Activated CD8-positive, alpha-beta memory T cell treated with anti-CD3 and anti-CD28 coated beads, Interleukin-2, amount 10 ng/mL, durations not matched to agents 7 days and 5 days (primary cell): ENCODE measurements around the gene FAM9C. TPM values are rescaled to one million over a fixed set of nuclear protein-coding genes. Genes with fewer than 3 reads are reported as not detected.
"Not testable (repeated sequence)": the region's sequence is repeated elsewhere in the genome, so short reads cannot be mapped to it uniquely, and the experiment has no call there.

ENCODE experiments used
- ATAC-seq: fragments of 150-1000 bp; cut with Tn5 transposase; one replicate; pipeline ENCODE4 v1.10.0; 2021; ENCODE audit warnings: moderate library complexity
- CTCF ChIA-PET: fragments of 350-600 bp; sonication (Branson Sonifier 250); formaldehyde crosslinking; loops from one replicate; lab custom pipeline; 2021; ENCODE audit warnings: antibody characterized with exemption; lab: Charles Lee
- DNase-seq: peaks from one replicate; pipeline ENCODE4 v3.0.0-alpha.2; 2020
- H3K27ac Mint-ChIP-seq: one replicate; pipeline ENCODE4 v1.8.0; 2021; ENCODE audit warnings: mild to moderate bottlenecking, mixed read lengths
- H3K27me3 Mint-ChIP-seq: one replicate; pipeline ENCODE4 v1.8.0; 2021; ENCODE audit warnings: mixed read lengths
- H3K36me3 Mint-ChIP-seq: one replicate; pipeline ENCODE4 v1.8.0; 2021; ENCODE audit warnings: mild to moderate bottlenecking, mixed read lengths
- H3K4me1 Mint-ChIP-seq: one replicate; pipeline ENCODE4 v1.8.0; 2021; ENCODE audit warnings: mixed read lengths
- H3K4me3 Mint-ChIP-seq: one replicate; pipeline ENCODE4 v1.8.0; 2021; ENCODE audit warnings: mild to moderate bottlenecking, moderate library complexity, mixed read lengths
- H3K9me3 Mint-ChIP-seq: one replicate; pipeline ENCODE4 v1.8.0; 2022; ENCODE audit warnings: low read depth, mixed read lengths
- total RNA-seq, 2 experiments: library from RNA; stranded (reverse); gene quantifications; one replicate each; pipeline ENCODE4 v1.2.3, GENCODE V29; 2021

The FAM9C gene
- total RNA-seq, 2 experiments from 2014 or later = not detected

GRCh38 chrX:13023567-13023966, 20.9 kb downstream of the FAM9C start:
- H3K36me3 Mint-ChIP-seq = no peaks in the 10 kb centered on the region
- no peak overlapping the region for H3K27ac Mint-ChIP-seq
- H3K4me1 Mint-ChIP-seq = peaks cover 42% of the 10 kb centered on the region
- DNase-seq = no peak
- no peak for ATAC-seq
- H3K27me3 Mint-ChIP-seq = no peaks in the 10 kb centered on the region
- H3K4me3 Mint-ChIP-seq = no peak overlapping the region
- H3K9me3 Mint-ChIP-seq = no peaks in the 10 kb centered on the region
- CTCF ChIA-PET = interaction anchor here (2.2 kb wide), 1 partner anchor 10 kb away, joined by 6 read pairs; no protein-coding TSS in a partner anchor

DNA sequence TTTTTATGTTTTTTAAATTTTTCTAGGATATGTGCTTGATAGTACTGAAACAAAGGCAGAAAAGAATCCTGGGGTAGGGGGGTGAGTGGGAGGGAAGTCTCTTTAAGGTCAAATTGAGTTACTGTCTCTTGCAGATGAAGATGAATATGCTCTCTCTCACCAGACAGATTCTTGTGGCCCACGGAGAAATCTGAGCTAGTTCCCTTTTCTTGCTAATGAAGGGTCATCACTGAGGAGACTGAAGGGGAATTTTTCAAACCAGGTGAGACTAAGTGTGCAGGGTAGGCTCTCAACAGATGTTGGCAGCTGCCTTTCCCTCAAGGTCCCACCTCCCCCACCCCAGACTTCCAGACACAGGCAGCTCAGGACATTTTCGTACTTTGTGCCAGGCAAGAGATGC, 21.5 kb downstream of the FAM9C start:
- DNase-seq (no peak), ATAC-seq (no peak)
- H3K9me3 Mint-ChIP-seq = no peaks in the 10 kb centered on the region
- H3K27me3 Mint-ChIP-seq = no peaks in the 10 kb centered on the region
- no peak overlapping the region for H3K4me3 Mint-ChIP-seq
- no peak overlapping the region for H3K27ac Mint-ChIP-seq
- H3K36me3 Mint-ChIP-seq = no peaks in the 10 kb centered on the region
- CTCF ChIA-PET = interaction anchor here (2.2 kb wide), 1 partner anchor 9 kb away, joined by 6 read pairs; no protein-coding TSS in a partner anchor
- H3K4me1 Mint-ChIP-seq = peaks cover 40% of the 10 kb centered on the region

- H3K4me1 Mint-ChIP-seq = peaks cover 46% of the 10 kb centered on the region
- H3K27ac Mint-ChIP-seq, H3K27me3 Mint-ChIP-seq, H3K4me3 Mint-ChIP-seq, H3K36me3 Mint-ChIP-seq, ATAC-seq, H3K9me3 Mint-ChIP-seq, DNase-seq, CTCF ChIA-PET: not testable (repeated sequence)
Observed at GRCh38 chrX:13016731-13017130, 27.7 kb downstream of the FAM9C start.

DNA sequence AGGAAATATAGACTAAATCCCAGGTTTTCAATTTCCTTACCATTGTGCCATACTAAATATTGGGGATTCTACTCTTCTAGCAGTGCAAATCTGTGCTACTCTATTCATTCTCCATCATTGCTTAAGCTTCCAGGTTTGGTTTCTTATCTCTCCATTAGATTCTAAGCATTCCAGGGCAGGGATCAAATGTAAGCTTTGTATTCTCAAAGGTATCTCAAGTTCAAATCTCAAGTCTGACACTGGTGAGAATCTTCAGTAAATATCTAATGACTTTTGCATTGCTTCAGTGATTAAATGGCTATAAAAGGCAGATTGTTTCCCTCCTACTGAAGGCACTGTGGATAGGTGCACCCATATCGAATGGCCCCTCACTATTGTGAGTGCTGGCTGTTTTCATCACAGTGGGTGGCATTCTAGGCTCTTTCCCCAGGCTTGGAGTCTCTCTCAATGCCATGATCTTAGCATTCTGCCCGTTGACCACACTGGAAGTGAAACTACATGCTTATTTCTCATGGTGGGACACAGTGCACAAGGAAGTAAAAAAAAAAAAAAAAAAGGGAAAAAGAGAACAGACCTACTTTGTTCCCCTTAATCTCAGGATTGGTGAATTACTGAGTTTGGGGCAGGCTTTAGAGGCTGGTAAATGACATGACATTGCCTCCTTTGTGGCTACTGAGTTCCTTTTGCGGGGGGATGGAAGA, 28.7 kb downstream of the FAM9C start:
- DNase-seq (no peak), ATAC-seq (no peak)
- no peaks in the 10 kb centered on the region for H3K9me3 Mint-ChIP-seq
- peaks cover 3% of the 10 kb centered on the region for H3K36me3 Mint-ChIP-seq
- no peak overlapping the region for H3K4me3 Mint-ChIP-seq
- H3K27ac Mint-ChIP-seq = peak overlapping the region; percentile 31
- no peaks in the 10 kb centered on the region for H3K27me3 Mint-ChIP-seq
- CTCF ChIA-PET = interaction anchor here (0.9 kb wide), 1 partner anchor 473 kb away, joined by 3 read pairs; no protein-coding TSS in a partner anchor
- peaks cover 46% of the 10 kb centered on the region for H3K4me1 Mint-ChIP-seq

DNA sequence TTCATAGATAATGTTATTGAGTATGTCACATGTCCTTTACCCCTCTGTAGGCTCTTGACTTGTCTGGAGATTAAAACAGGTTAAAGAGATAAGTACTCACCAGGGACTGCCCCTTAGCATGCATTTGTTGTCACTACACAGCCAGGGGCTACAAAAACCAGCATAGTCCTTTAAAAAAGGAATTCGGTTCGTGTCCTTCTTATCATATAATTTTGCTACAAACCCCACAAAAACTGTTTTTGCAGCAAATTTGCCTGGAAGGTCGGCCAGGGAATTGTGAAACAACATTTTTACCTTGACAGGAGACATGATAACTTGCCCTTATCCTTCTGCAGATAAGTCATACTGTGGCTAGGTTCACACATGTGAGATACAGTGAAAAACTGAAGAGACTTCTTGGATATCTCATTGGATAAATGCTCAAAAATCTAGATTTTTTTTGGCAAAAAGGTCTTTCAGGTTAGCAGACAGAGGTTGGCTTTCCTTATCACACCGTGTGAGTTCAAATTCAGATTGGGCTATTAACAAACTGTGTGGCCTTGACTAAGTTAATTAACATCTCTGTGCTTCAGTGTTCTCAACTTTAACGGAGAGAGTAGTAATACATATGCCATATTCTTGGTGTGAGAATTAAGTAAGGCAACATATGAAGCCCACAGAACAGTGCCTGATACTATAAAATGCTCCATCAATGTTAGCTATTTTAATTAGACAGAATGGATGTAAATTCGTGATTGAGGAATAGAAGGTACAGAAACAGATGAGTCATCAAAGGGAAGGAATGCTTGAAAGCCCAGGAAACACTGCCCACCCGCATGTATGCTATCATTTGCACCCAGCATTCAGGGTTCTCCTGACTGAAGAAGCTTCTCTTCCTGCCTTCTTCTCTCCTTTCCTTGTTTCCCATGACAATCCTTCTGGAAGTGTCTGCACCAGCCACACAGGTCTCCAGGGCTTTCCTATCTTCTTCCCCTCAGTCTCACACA, 30.0 kb downstream of the FAM9C start:
- peaks cover 52% of the 10 kb centered on the region for H3K4me1 Mint-ChIP-seq
- peak overlapping the region; percentile 93 for H3K27ac Mint-ChIP-seq
- DNase-seq (no peak), ATAC-seq (peak; percentile 31)
- H3K4me3 Mint-ChIP-seq = peak overlapping the region; percentile 18
- peaks cover 3% of the 10 kb centered on the region for H3K36me3 Mint-ChIP-seq
- no peaks in the 10 kb centered on the region for H3K27me3 Mint-ChIP-seq
- H3K9me3 Mint-ChIP-seq = no peaks in the 10 kb centered on the region
- CTCF ChIA-PET = interaction anchor here (0.8 to 2.5 kb wide), 6 partner anchors 9 to 474 kb away, joined by 3 to 6 read pairs (median 3); no protein-coding TSS in a partner anchor

DNA sequence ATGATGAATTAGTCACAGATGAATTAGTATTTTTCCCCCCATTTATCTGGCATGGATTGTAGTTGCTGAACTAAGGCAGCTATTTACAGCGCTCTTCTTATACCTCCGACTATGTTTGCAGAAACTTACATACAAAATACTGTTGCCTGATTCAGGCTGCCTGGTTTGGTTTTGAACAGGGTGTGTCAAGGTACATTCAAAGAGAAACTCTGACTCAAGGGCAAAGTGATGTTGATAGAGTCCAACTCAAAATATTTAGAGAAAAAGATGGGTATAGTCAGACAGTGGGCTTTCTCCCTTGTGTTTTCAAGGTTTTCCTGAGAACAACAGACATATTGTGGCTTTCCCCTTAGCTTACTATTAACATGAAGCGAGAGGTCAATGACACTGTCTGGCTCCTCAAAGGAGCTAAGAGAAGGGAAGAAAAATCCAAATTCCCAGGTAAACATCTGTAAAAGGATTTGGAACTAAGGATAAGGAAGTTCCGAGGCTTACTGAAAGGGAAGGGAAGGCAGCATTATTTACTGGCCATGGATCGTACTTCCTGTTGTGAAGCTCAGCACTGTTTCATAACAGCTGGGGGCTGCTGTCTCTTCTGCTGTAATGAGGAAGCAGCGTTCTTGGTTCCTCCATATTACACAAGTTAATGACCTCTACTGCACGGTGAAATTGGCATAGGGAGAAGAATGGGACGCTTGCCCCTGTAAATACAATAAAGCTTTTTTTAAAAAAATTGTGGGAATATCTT, 30.9 kb downstream of the FAM9C start:
- ATAC-seq (peak; percentile 91), DNase-seq (peak; percentile 54)
- H3K27ac Mint-ChIP-seq = peak overlapping the region; percentile 93
- no peaks in the 10 kb centered on the region for H3K9me3 Mint-ChIP-seq
- peak overlapping the region; percentile 18 for H3K4me3 Mint-ChIP-seq
- CTCF ChIA-PET = interaction anchor here (0.8 to 2.5 kb wide), 5 partner anchors 10 to 74 kb away, joined by 3 to 6 read pairs (median 3); no protein-coding TSS in a partner anchor
- peaks cover 58% of the 10 kb centered on the region for H3K4me1 Mint-ChIP-seq
- no peaks in the 10 kb centered on the region for H3K27me3 Mint-ChIP-seq
- H3K36me3 Mint-ChIP-seq = peaks cover 3% of the 10 kb centered on the region

DNA sequence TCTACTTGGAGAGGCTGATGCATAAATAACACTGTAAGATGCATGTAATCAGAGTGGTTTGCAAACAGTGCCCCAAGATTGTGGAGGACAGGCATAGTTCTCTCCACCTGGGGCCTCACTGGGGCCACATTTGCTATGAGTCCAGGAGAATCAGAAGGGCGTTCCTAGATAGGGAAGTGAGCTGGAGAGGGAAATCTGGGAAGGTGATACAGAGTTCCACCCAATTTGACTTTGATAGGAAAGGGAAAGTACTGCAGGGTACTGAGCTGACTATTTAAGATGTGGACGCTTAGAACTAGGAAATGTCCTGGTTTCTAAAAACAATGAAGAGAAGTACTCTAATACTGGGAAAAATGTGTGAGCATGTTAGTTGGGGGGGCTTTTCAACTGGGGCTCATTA, 33.9 kb downstream of the FAM9C start:
- Mint-ChIP-seq H3K4me3 (no peak overlapping the region), H3K9me3 (no peaks in the 10 kb centered on the region), H3K4me1 (peaks cover 71% of the 10 kb centered on the region), H3K27ac (no peak overlapping the region), H3K36me3 (peaks cover 3% of the 10 kb centered on the region), H3K27me3 (no peaks in the 10 kb centered on the region)
- ATAC-seq = no peak
- CTCF ChIA-PET = interaction anchor here (1.8 to 2.6 kb wide), 2 partner anchors 9 to 66 kb away, joined by 4 to 8 read pairs; no protein-coding TSS in a partner anchor
- DNase-seq = no peak

DNA sequence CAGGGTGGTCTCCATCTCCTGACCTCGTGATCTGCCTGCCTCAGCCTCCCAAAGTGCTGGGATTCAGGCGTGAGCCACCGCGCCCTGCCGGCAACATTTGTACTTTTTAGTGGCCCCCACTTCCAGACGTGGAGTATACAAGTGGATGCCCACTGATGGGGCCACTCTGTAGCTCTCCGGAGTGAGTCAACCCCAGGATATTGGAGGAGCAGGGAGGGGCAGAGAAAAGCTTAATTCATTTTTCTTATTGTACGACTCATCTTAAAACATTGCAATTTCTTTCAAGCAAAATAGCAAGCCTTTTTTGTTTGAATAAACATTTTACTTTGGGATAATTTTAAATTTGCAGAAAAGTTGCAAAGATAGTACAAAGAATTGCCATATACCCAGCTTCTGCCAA, 34.6 kb downstream of the FAM9C start:
- no peak overlapping the region for H3K27ac Mint-ChIP-seq
- H3K36me3 Mint-ChIP-seq = peaks cover 2% of the 10 kb centered on the region
- DNase-seq (no peak), ATAC-seq (no peak)
- H3K4me1 Mint-ChIP-seq = peaks cover 74% of the 10 kb centered on the region
- no peaks in the 10 kb centered on the region for H3K27me3 Mint-ChIP-seq
- H3K9me3 Mint-ChIP-seq = no peaks in the 10 kb centered on the region
- CTCF ChIA-PET = no interaction called here
- no peak overlapping the region for H3K4me3 Mint-ChIP-seq

- CTCF ChIA-PET = no interaction called here
- DNase-seq (no peak), ATAC-seq (no peak)
- Mint-ChIP-seq H3K27me3 (no peaks in the 10 kb centered on the region), H3K4me3 (no peak overlapping the region), H3K36me3 (peaks cover 2% of the 10 kb centered on the region), H3K27ac (no peak overlapping the region), H3K4me1 (peaks cover 74% of the 10 kb centered on the region), H3K9me3 (no peaks in the 10 kb centered on the region)
Observed at GRCh38 chrX:13009273-13009672, 35.1 kb downstream of the FAM9C start.

GRCh38 chrX:13008851-13009250, 35.6 kb downstream of the FAM9C start:
- no peak overlapping the region for H3K27ac Mint-ChIP-seq
- H3K27me3 Mint-ChIP-seq = no peaks in the 10 kb centered on the region
- no peak overlapping the region for H3K4me3 Mint-ChIP-seq
- DNase-seq (no peak), ATAC-seq (no peak)
- H3K9me3 Mint-ChIP-seq = no peaks in the 10 kb centered on the region
- peaks cover 2% of the 10 kb centered on the region for H3K36me3 Mint-ChIP-seq
- CTCF ChIA-PET = no interaction called here
- peaks cover 69% of the 10 kb centered on the region for H3K4me1 Mint-ChIP-seq

DNA sequence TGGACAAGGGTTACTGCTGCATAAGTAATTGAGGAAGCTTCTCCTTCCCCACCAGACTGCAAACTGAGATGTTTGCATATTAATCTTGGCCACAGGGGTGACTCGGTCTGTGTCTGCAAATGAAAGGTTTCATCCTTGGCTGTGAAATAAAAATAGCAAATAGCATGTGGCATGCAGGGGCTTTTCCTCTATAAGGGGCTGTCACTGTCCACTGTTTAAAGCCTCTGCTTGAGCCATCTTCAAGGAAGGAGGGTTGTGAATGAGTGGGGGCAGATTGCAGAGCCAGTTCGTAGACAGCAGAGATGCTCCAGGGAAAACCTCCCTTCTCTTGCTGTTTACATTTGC, 36.3 kb downstream of the FAM9C start:
- Mint-ChIP-seq H3K4me3 (no peak overlapping the region), H3K27ac (peak overlapping the region; percentile 42), H3K36me3 (peaks cover under 1% of the 10 kb centered on the region), H3K27me3 (no peaks in the 10 kb centered on the region), H3K4me1 (peaks cover 66% of the 10 kb centered on the region), H3K9me3 (no peaks in the 10 kb centered on the region)
- no peak for ATAC-seq
- DNase-seq = no peak
- CTCF ChIA-PET = no interaction called here

DNA sequence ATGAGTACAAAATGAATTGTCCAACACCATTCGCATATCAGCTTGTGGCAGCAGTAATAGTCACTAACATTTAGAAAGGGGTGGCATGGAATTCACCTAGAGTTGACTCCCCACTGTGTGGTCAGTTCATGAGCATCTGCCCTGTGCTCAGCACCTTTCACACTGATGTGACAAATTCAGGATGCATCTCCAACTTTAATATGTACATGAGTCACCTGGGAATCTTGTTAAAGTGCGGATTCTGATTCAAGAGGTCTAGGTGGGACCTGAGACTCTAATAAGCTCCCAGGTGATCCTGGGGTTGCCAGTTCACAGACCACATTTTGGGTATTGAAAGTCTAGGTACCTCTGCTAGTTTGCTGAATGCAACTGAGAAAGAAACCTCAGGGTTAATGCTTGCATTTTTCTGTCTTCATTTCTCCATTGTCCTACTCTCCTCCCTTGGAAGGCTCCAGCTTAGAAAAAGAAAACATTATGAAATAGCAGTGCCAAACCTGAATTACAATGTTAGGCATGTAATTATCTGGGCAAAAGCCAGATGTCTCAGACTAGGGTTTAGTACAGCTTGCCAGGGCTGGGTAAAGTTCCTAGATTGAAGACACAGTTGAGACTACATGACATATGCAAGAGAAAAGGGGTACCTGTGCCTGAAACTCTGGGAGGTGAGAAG, 36.8 kb downstream of the FAM9C start:
- Mint-ChIP-seq H3K4me3 (no peak overlapping the region), H3K9me3 (no peaks in the 10 kb centered on the region), H3K27me3 (no peaks in the 10 kb centered on the region), H3K4me1 (peaks cover 66% of the 10 kb centered on the region), H3K27ac (peak overlapping the region; percentile 42), H3K36me3 (no peaks in the 10 kb centered on the region)
- DNase-seq (no peak), ATAC-seq (no peak)
- CTCF ChIA-PET = interaction anchor here (1.3 to 2.3 kb wide), 5 partner anchors 27 to 85 kb away, joined by 3 to 8 read pairs (median 5); no protein-coding TSS in a partner anchor
